GM12891 (cell line): ENCODE data around the gene TGM2.

Source experiments
- DNase-seq: peaks from one replicate; pipeline ENCODE4 v3.0.0; 2011; ENCODE audit warnings: low spot score; ENCODE audit not compliant: insufficient read length
- FAIRE-seq: peaks from 2 replicates; lab custom pipeline; 2011; peaks lifted over from hg19 to GRCh38; lab: Jason Lieb, UNC
- PAX5 ChIP-seq: IDR thresholded peaks from 2 replicates; pipeline ENCODE4 v1.6.1; 2011; ENCODE audit warnings: low read length, moderate library complexity, mild to moderate bottlenecking; ENCODE audit not compliant: insufficient read depth, severe bottlenecking
- POLR2A ChIP-seq: IDR thresholded peaks from 2 replicates; pipeline ENCODE4 v1.6.1; 2011; ENCODE audit warnings: low read depth, low read length, control low read depth
- POLR2AphosphoS5 ChIP-seq: IDR thresholded peaks from 2 replicates; pipeline ENCODE4 v1.6.1; 2011; ENCODE audit warnings: low read depth, low read length, control low read depth
- POU2F2 ChIP-seq: IDR thresholded peaks from 2 replicates; pipeline ENCODE4 v1.6.1; 2011; ENCODE audit warnings: low read depth, mild to moderate bottlenecking, control low read depth, low read length, moderate library complexity
- SPI1 ChIP-seq: IDR thresholded peaks from 2 replicates; pipeline ENCODE4 v1.6.1; 2011; ENCODE audit warnings: low read depth, low read length, control low read depth
- TAF1 ChIP-seq: IDR thresholded peaks from 2 replicates; pipeline ENCODE4 v1.6.1; 2011; ENCODE audit warnings: low read depth, low read length, control low read depth

The TGM2 gene

DNA sequence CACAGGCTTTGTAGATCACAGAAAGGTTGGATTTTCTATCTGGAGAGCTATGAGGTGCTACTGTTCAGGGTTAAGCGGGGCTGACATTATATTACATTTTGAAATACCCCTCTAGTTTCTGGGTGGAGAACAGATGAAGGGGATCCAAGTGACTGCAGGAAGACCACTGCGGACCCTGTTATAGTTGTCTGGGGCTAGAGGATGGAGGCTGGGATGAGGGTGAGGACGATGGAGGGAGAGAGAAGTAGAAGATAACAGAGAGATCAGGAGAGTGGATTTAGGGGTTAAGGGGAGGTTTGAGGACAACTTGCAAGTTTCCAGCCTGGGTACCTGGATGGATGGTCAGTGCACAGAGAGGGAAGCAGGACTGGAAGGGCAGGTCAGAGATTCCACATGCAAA lies 43.5 kb upstream of the TGM2 start:
- no peak for FAIRE-seq
- TF ChIP-seq TAF1 (no peak), POLR2AphosphoS5 (no peak)
- DNase-seq, result no peak

DNA sequence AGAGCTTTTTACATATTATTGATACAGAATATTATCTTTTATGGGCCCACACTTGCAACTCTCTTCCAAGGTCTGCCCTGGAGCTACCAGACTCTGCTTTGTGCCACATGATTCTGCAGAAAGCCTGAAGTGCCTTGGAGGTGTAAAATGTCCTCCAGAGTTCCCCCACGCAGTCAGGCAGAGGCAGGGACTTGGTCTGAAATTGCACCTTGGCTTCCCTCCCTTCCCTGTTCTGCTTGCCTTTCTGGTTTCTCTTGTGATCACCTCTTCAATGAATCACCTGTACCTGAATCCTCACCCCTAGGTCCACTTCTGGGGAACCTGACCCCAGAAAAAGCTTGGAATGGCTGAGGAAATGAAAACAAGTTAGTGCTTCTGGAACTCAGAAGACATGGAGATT lies 43.0 kb upstream of the TGM2 start:
- DNase-seq (no peak), FAIRE-seq (no peak)
- TF ChIP-seq SPI1 (no peak), POLR2AphosphoS5 (no peak), PAX5 (no peak), TAF1 (no peak), POLR2A (no peak), POU2F2 (no peak)

DNA sequence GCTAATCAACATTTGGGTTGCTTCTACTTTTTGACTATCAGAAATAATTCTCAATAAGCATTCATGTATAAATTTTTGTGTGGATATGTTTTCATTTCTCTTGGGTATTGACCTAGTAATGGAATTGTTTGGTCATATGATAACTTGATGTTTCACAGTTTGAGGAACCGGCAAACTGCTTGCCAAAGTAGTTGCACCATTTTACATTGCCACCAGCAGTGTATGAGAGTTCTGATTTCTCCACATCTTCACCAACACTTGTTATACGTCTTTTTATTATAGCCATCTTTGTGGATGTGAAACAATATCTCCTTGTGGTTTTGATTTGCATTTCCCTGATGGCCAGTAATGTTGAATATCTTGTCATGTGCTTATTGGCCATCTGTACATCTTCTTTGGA lies 42.6 kb upstream of the TGM2 start:
- no peak for DNase-seq
- TF ChIP-seq POLR2AphosphoS5, result no peak
- TF ChIP-seq POU2F2, result no peak
- FAIRE-seq, result no peak

DNA sequence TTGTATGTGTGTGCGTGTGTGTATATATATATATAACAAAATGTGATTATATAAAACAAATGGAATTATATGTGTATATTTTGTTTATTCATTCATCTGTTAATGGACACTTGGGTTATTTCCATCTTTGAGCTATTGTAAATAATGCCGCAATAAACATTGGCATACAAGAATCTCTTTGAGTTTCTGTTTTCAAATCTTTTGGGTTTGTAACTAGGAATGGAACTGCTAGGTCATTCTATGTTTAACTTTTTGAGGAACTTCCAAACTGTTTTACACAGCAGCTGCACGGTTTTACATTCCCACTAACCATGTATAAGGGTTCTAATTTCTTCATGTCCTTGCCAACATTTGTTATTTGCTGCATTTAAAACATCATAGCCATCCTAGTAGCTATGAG lies 39.9 kb upstream of the TGM2 start:
- TF ChIP-seq POLR2AphosphoS5 (no peak), POLR2A (no peak), PAX5 (no peak), POU2F2 (no peak), SPI1 (no peak), TAF1 (no peak)
- FAIRE-seq, result no peak
- DNase-seq, result no peak

DNA sequence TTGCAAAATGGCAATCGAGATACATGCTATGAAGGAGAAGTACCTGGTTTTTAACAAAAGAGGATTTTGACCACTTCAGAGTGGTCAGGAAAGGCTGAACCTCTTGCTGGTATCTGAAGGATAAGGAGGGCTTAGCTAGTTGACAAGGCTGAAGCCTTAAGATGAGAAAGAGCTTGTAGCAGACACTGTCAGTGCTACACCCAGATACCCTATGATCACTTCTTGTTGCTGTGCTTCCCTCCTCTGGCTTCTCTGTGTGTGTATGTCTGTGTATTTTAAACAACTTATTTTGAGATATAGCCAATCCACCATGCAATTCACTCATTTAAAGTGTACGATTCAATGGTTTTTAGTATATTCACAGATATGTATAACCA lies 38.9 kb upstream of the TGM2 start:
- no peak for DNase-seq
- TF ChIP-seq POLR2A (no peak), PAX5 (no peak), TAF1 (no peak), POLR2AphosphoS5 (no peak), POU2F2 (no peak), SPI1 (no peak)
- no peak for FAIRE-seq

DNA sequence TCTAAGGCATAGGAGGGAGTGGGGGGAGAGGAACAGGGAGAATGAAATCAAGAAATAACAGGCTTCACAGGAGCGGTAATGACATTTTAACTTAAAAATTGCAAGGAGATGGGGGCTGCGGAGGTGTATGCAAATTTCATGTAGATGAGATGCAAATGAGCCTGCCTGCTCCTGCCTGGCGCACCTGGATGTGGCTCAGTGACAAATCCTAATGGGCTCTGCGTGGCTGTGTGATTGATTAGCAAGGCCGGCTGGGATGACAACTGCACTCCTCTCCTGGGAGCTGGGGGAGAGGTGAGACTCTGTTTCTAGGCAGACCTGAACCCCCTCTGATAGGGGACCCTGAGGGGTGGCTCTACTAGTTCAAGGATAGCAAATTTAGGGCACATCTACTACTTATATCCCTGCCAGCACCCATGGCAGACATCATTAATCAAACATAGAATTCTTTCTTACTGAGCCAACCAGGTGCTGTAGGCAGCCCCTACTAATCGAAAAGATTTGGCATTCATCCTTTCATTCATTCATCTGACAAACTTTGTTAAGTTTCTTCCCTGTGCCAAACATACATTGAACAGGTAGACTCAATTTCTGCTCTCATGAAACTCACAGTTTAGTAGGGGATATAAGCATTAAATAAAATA lies 38.4 kb upstream of the TGM2 start:
- DNase-seq (no peak), FAIRE-seq (no peak)

DNA sequence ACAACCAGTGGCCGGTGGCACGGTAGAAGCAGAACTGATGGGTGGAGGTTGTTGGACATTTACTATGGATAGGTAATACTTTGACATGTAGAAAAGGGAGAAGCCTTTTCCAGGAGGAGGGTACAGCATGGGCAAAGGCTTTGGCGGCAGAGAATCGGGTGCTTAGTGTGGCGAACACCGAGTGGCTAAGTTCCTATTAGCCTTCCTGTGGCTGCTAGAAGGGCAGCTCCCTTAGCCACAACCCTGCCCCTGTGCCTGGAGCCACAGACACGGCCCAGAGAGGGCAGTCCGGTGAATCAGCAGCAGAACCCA lies 37.9 kb upstream of the TGM2 start:
- TF ChIP-seq POU2F2 (no peak), POLR2A (no peak), PAX5 (no peak), TAF1 (no peak), SPI1 (no peak), POLR2AphosphoS5 (no peak)
- FAIRE-seq (no peak), DNase-seq (no peak)

More for the DNA sequence above, 38.4 kb upstream of the TGM2 start:
- peak; percentile 60; the same call in 1 of the 2 replicates for TF ChIP-seq POU2F2
- TF ChIP-seq TAF1, result no peak

DNA sequence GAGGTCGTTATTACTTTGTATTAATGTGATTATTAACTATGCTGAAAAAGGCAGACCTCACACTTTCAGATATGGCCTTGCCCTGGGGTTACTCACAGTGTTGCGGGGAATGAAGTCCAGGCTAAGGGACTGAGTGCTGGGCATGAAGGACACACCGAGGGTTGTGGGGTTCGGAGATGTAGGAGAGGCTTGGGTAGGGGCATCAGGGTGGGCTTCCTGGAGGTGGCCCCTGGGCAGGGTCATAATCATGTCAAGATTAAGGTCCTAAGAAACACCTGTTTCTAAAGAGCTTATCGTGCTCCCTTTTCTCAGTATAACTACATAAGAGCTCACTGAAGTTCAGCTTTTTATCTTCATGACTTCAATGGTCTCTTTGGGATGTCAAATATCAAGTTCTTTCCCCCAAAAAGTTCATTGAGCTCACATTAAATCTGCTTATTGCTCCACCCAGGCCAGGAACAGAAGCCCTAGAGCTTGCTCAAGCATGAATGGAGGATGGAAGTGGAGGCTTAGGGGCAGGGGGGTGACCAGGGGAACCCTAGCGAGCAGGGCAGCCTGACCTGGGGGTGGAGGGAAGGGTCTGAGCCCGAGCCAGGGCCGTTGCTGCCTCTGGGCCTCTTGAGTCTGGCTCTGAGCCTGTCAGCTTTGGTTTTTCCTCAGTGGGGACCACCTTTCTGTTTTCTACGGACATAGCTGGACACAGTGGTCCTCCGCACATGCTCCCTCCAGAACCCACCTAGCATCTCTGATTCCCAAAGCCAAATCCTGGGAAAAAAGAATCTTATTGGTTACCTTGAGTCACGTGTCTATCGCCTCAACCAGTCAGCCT lies 37.3 kb upstream of the TGM2 start:
- FAIRE-seq, result no peak
- DNase-seq, result no peak
- no peak for TF ChIP-seq SPI1
- no peak for TF ChIP-seq PAX5
- TF ChIP-seq POU2F2, result no peak
- no peak for TF ChIP-seq POLR2AphosphoS5
- no peak for TF ChIP-seq TAF1
- TF ChIP-seq POLR2A, result no peak

DNA sequence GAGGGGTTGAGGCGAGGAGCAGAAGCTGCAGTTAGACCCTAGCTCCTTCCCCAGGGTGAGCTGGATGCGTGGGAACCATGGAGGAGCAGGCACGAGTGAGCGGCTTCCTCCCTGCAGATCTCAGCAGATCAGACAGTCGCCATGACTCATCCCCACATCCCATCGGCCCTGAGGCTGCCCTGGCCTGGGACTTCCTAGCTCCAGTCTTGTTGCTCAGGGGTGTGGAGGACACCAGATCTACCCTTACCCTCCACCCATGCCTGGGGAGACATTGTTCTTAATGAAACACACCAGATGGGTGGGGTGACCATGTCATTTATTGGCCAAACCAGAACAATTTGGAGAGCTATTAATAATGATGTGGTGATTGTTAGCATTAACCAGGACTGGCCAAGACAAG lies 36.3 kb upstream of the TGM2 start:
- TF ChIP-seq POLR2AphosphoS5 (no peak), POU2F2 (no peak), PAX5 (no peak), POLR2A (no peak), SPI1 (no peak), TAF1 (no peak)
- DNase-seq, result no peak
- FAIRE-seq, result no peak

DNA sequence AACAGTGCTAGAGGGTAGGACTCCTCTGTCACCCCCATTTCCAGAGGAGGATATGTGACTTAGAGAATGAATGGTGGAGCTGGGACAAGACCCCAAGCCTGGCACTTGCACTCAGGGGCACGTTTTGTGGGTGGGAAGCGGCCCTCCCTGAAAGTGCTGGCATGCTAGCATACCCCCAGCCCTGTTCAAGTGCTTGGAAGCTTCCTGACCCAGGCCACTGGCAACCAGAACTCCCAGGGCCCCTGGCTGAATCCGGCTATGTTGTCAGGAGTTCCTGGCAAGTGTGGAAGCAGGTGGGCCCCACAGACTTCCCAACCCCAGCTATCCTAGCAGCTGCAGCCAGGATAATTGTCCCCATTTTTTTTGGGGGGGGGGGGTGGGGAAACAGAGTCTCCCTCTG lies 35.6 kb upstream of the TGM2 start:
- TF ChIP-seq POLR2A (no peak), POU2F2 (no peak), SPI1 (no peak), POLR2AphosphoS5 (no peak), TAF1 (no peak), PAX5 (no peak)
- FAIRE-seq (no peak), DNase-seq (no peak)
